Endothelial cell of umbilical vein (primary cell): ENCODE results near the gene ENAH. TPM values are rescaled to one million over a fixed set of nuclear protein-coding genes. Genes with fewer than 3 reads are reported as not detected.

Experiments used
- BruUV-seq: library from RNA; stranded (reverse); fragments of 400-500 nt; replicated peaks from 2 replicates; lab custom pipeline; 2021; lab: Mats Ljungman, UMichigan
- CTCF ChIA-PET: fragments of 300-600, 350-600 bp; sonication (Branson Sonifier 250); formaldehyde crosslinking; loops from one replicate; lab custom pipeline; 2021; ENCODE audit warnings: antibody characterized with exemption, inconsistent platforms; lab: Charles Lee
- POLR2A ChIA-PET: fragments of 300-600, 350-600 bp; sonication (Branson Sonifier 250); formaldehyde crosslinking; loops from one replicate; lab custom pipeline; 2021; ENCODE audit warnings: antibody characterized with exemption, inconsistent platforms; lab: Charles Lee
- DNase-seq: peaks from one replicate; pipeline ENCODE4 v3.0.0-alpha.2; 2011; ENCODE audit warnings: low read depth, low spot score
- FAIRE-seq: peaks from 2 replicates; lab custom pipeline; 2011; peaks lifted over from hg19 to GRCh38; lab: Jason Lieb, UNC
- H2AFZ ChIP-seq: 2 replicates; pipeline ENCODE4 v1.6.0; 2012; ENCODE audit warnings: low read depth, low read length, control low read depth, inconsistent platforms
- H3K27ac ChIP-seq: 2 replicates; pipeline ENCODE4 v1.5.1; 2011; ENCODE audit warnings: low read depth, mild to moderate bottlenecking, control low read depth, low read length, moderate library complexity; ENCODE audit not compliant: insufficient read depth
- H3K27me3 ChIP-seq, 2 experiments: 2 replicates each; pipeline versions ENCODE4 v1.6.0 to v1.6.1; 2011; ENCODE audit warnings: low read length in 2 of 2, mixed read lengths in 1 of 2; ENCODE audit not compliant: control insufficient read depth in 2 of 2, insufficient read depth in 2 of 2
- H3K36me3 ChIP-seq, 2 experiments: 2 replicates in 1 of 2; 3 replicates in 1 of 2; pipeline ENCODE4 v1.5.1; 2011; ENCODE audit warnings: low read length in 2 of 2, mild to moderate bottlenecking in 1 of 2, moderate library complexity in 1 of 2; ENCODE audit not compliant: control insufficient read depth in 2 of 2, insufficient read depth in 2 of 2; ENCODE audit errors: extremely low read depth in 1 of 2
- H3K4me1 ChIP-seq: 3 replicates; pipeline ENCODE4 v1.5.1; 2011; ENCODE audit warnings: mild to moderate bottlenecking, low read length; ENCODE audit not compliant: control insufficient read depth, insufficient read depth; ENCODE audit errors: extremely low read depth
- H3K4me2 ChIP-seq: 2 replicates; pipeline ENCODE4 v1.6.1; 2011; ENCODE audit warnings: low read length, control low read depth, mixed read lengths; ENCODE audit not compliant: insufficient read depth
- H3K4me3 ChIP-seq, 3 experiments: fragments of 200-600 bp in 1 of 3; sonication (generic), shearing (Covaris generic) in 1 of 3; replicated peaks in 1 of 3; 2 replicates each; pipeline ENCODE4 v1.5.1; 2011 to 2016; ENCODE audit warnings: control low read depth in 3 of 3, low read length in 3 of 3, mild to moderate bottlenecking in 2 of 3, inconsistent platforms in 1 of 3, low read depth in 1 of 3, moderate library complexity in 1 of 3; ENCODE audit not compliant: insufficient read depth in 1 of 3
- H3K79me2 ChIP-seq: 2 replicates; pipeline ENCODE4 v1.6.0; 2012; ENCODE audit warnings: low read length, inconsistent platforms; ENCODE audit not compliant: control insufficient read depth, insufficient read depth
- H3K9ac ChIP-seq: replicated peaks from 2 replicates; pipeline ENCODE3; 2011; ENCODE audit warnings: low read length, control low read depth; ENCODE audit not compliant: insufficient read depth; ENCODE audit errors: extremely low read depth
- H3K9me1 ChIP-seq: replicated peaks from 3 replicates; pipeline ENCODE4 v1.6.0; 2011; ENCODE audit warnings: mild to moderate bottlenecking, low read length; ENCODE audit not compliant: control insufficient read depth, insufficient read depth; ENCODE audit errors: extremely low read depth
- H3K9me3 ChIP-seq: replicated peaks from 2 replicates; pipeline ENCODE4 v1.5.1; 2012; ENCODE audit warnings: low read length, inconsistent platforms; ENCODE audit not compliant: control insufficient read depth, insufficient read depth
- H4K20me1 ChIP-seq: replicated peaks from 2 replicates; pipeline ENCODE3; 2011; ENCODE audit warnings: mild to moderate bottlenecking, low read length; ENCODE audit not compliant: control insufficient read depth, insufficient read depth; ENCODE audit errors: extremely low read depth
- EZH2 ChIP-seq: IDR thresholded peaks from 2 replicates; pipeline ENCODE4 v1.6.1; 2012; ENCODE audit warnings: borderline replicate concordance, low read depth, mild to moderate bottlenecking, moderate library complexity, low read length, inconsistent platforms; ENCODE audit not compliant: severe bottlenecking
- FOS ChIP-seq: IDR thresholded peaks from 2 replicates; pipeline ENCODE4 v1.6.1; 2011; ENCODE audit warnings: mild to moderate bottlenecking, low read length, moderate library complexity, borderline replicate concordance; ENCODE audit not compliant: insufficient read depth
- GATA2 ChIP-seq: IDR thresholded peaks from 2 replicates; pipeline ENCODE4 v1.7.0; 2011; ENCODE audit warnings: low read depth, mild to moderate bottlenecking, moderate library complexity, mixed read lengths, low read length; ENCODE audit not compliant: insufficient read length, insufficient read depth
- JUN ChIP-seq: IDR thresholded peaks from 2 replicates; pipeline ENCODE4 v1.6.1; 2011; ENCODE audit warnings: borderline replicate concordance, low read depth; ENCODE audit not compliant: insufficient read length, insufficient read depth
- MAX ChIP-seq: IDR thresholded peaks from 2 replicates; pipeline ENCODE4 v1.6.1; 2011; ENCODE audit not compliant: insufficient read depth, insufficient read length
- MYC ChIP-seq: IDR thresholded peaks from one replicate; pipeline ENCODE4 v1.6.1; 2011; ENCODE audit warnings: mild to moderate bottlenecking, low read depth, low read length
- POLR2A ChIP-seq: IDR thresholded peaks from 2 replicates; pipeline ENCODE4 v1.6.1; 2012; ENCODE audit warnings: low read depth, mild to moderate bottlenecking, control low read depth, low read length
- dilution Hi-C: fragments of 300-500 bp; cut with MboI; formaldehyde crosslinking; loops from one replicate; pipeline ENCODE4 v1.15.0; 2019; ENCODE audit warnings: low sequenced_read_pairs; ENCODE audit not compliant: extremely low pct_ligation_motif_present
- intact Hi-C: fragments of 100-400 bp; cut with micrococcal nuclease; formaldehyde crosslinking; loops from one replicate; pipeline ENCODE4 v1.10.0; 2022
- polyA plus RNA-seq, 4 experiments: library from polyadenylated mRNA; depleted of rRNA in 3 of 4; stranded (reverse) in 3 of 4; unstranded in 1 of 4; fragments of >200 nt; gene quantifications; 2 replicates each; pipeline versions ENCODE4 v1.2.1 to v1.2.3, GENCODE V29; 2011 to 2012; ENCODE audit warnings: missing spikeins in 1 of 4
- total RNA-seq: library from RNA; stranded (reverse); gene quantifications from 2 replicates; pipeline ENCODE4 v1.2.3, GENCODE V29; 2021

The ENAH gene
- total and polyA plus RNA-seq, 2 donors (not counting 3 experiments of a cell fraction or from before 2014, with no cell fraction given): 19.9 to 95.6 TPM

- no peak overlapping the region for H3K4me2 ChIP-seq
- H2AFZ ChIP-seq: no peak overlapping the region
- FAIRE-seq: no peak
- H3K36me3 ChIP-seq: no peaks in the 10 kb centered on the region
- H3K9me3 ChIP-seq: no peaks in the 10 kb centered on the region
- BruUV-seq: TSS peak; percentile 7
- dilution Hi-C loops (no loop called here), intact Hi-C loops (loop anchor here (5.0 kb wide), 1 partner anchor 168 kb away; the partner anchor contains the start of gene ENAH)
- CTCF ChIA-PET: interaction anchor here (1.8 to 6.1 kb wide), 4 partner anchors 9 to 363 kb away, joined by 5 to 23 read pairs (median 8); no protein-coding TSS in a partner anchor
- DNase-seq: no peak
- no peaks in the 10 kb centered on the region for H3K27me3 ChIP-seq
- no peak overlapping the region for H3K27ac ChIP-seq
- H3K4me3 ChIP-seq: no peak overlapping the region
- no peaks in the 10 kb centered on the region for H4K20me1 ChIP-seq
- POLR2A ChIA-PET: interaction anchor here (0.6 kb wide), 1 partner anchor 295 kb away, joined by 3 read pairs; no protein-coding TSS in a partner anchor
- H3K9ac ChIP-seq: no peak overlapping the region
- H3K79me2 ChIP-seq: no peaks in the 10 kb centered on the region
- no peaks in the 10 kb centered on the region for H3K4me1 ChIP-seq
- no peaks in the 10 kb centered on the region for H3K9me1 ChIP-seq
- TF ChIP-seq EZH2: no peak
- TF ChIP-seq POLR2A: no peak
- no peak for TF ChIP-seq MAX
- no peak for TF ChIP-seq GATA2
- no peak for TF ChIP-seq FOS
- no peak for TF ChIP-seq JUN
- TF ChIP-seq MYC: no peak
Measured at GRCh38 chr1:225483818-225484656, 168.9 kb downstream of the ENAH start.
